GM19239 (cell line): ENCODE measurements around the gene GRIA1.

Source experiments
- DNase-seq: peaks from one replicate; pipeline ENCODE4 v3.0.0; 2011; ENCODE audit warnings: low spot score; ENCODE audit not compliant: insufficient read length
- FAIRE-seq: peaks from 2 replicates; lab custom pipeline; 2011; peaks lifted over from hg19 to GRCh38; lab: Jason Lieb, UNC

Gene GRIA1

GRCh38 chr5:153543959-153544470, 53.5 kb downstream of the GRIA1 start:
- FAIRE-seq = no peak
- DNase-seq = no peak

- no peak for DNase-seq
- FAIRE-seq = no peak
These were observed 54.2 kb downstream of the GRIA1 start for GRCh38 chr5:153544706-153545105.

GRCh38 chr5:153546566-153546965, 56.1 kb downstream of the GRIA1 start:
- no peak for DNase-seq
- FAIRE-seq = no peak

- DNase-seq (no peak), FAIRE-seq (no peak)
These were observed 61.1 kb downstream of the GRIA1 start for GRCh38 chr5:153551537-153552079.

GRCh38 chr5:153552886-153553285, 62.4 kb downstream of the GRIA1 start:
- DNase-seq (no peak), FAIRE-seq (no peak)

GRCh38 chr5:153555420-153556114, 65.1 kb downstream of the GRIA1 start:
- FAIRE-seq = no peak

GRCh38 chr5:153558957-153559356, 68.5 kb downstream of the GRIA1 start:
- FAIRE-seq = no peak
- DNase-seq = no peak

More at GRCh38 chr5:153555420-153556114, 65.1 kb downstream of the GRIA1 start:
- DNase-seq = no peak

GRCh38 chr5:153559926-153560325, 69.5 kb downstream of the GRIA1 start:
- FAIRE-seq (no peak), DNase-seq (no peak)

- FAIRE-seq (no peak), DNase-seq (no peak)
These were observed 71.7 kb downstream of the GRIA1 start for GRCh38 chr5:153562189-153562588.

GRCh38 chr5:153565822-153566221, 75.4 kb downstream of the GRIA1 start:
- DNase-seq (no peak), FAIRE-seq (no peak)

GRCh38 chr5:153569036-153569435, 78.6 kb downstream of the GRIA1 start:
- FAIRE-seq = no peak
- no peak for DNase-seq

- no peak for DNase-seq
- FAIRE-seq = no peak
These were observed 80.7 kb downstream of the GRIA1 start for GRCh38 chr5:153571162-153571561.

GRCh38 chr5:153572411-153573145, 82.1 kb downstream of the GRIA1 start:
- no peak for DNase-seq
- FAIRE-seq = no peak

GRCh38 chr5:153573326-153574033, 83.0 kb downstream of the GRIA1 start:
- FAIRE-seq (no peak), DNase-seq (no peak)

- DNase-seq (no peak), FAIRE-seq (no peak)
These were observed 93.9 kb downstream of the GRIA1 start for GRCh38 chr5:153584126-153584959.

- FAIRE-seq (no peak), DNase-seq (no peak)
These were observed 94.5 kb downstream of the GRIA1 start for GRCh38 chr5:153584960-153585359.

GRCh38 chr5:153585622-153586277, 95.3 kb downstream of the GRIA1 start:
- no peak for DNase-seq
- FAIRE-seq = no peak

GRCh38 chr5:153592081-153592480, 101.6 kb downstream of the GRIA1 start:
- FAIRE-seq (no peak), DNase-seq (no peak)

- DNase-seq (no peak), FAIRE-seq (no peak)
These were observed 104.3 kb downstream of the GRIA1 start for GRCh38 chr5:153594785-153595184.
